ENCODE data around the gene MALL. TPM values are rescaled to one million over a fixed set of nuclear protein-coding genes. Genes with fewer than 3 reads are reported as not detected.

MALL gene
- total and polyA plus RNA-seq, 2 of the 13 experiments (the other 11 are each of a cell fraction or from before 2014, with no cell fraction given): not detected

- TF ChIP-seq PRMT3 (CRISPR knock-in tag; IDR thresholded peaks at IDR 0.05; ENCODE audit: borderline replicate concordance, low read depth) (no peak), MXD3 (CRISPR knock-in tag; IDR thresholded peaks at IDR 0.05) (no peak), CSRNP1 (CRISPR knock-in tag; IDR thresholded peaks at IDR 0.05) (no peak), ZNF510 (CRISPR knock-in tag; IDR thresholded peaks at IDR 0.05; ENCODE audit: low read depth) (no peak), PHF5A (CRISPR knock-in tag; IDR thresholded peaks at IDR 0.05; ENCODE audit: low read depth, unreplicated experiment) (no peak), ZBTB20 (CRISPR knock-in tag; IDR thresholded peaks at IDR 0.05; ENCODE audit: borderline replicate concordance, low read depth) (0 out of 2 replicates have a peak, but pooled peaks have one; percentile 85), ZBED4 (CRISPR knock-in tag; IDR thresholded peaks at IDR 0.05; ENCODE audit: borderline replicate concordance) (no peak), E2F5 (CRISPR knock-in tag; conservative IDR thresholded peaks at IDR 0.05) (no peak), ZHX1 (CRISPR knock-in tag; IDR thresholded peaks at IDR 0.05; ENCODE audit: low read depth) (no peak), GPBP1L1 (CRISPR knock-in tag; IDR thresholded peaks at IDR 0.05) (no peak), FOXP1 (IDR thresholded peaks at IDR 0.05) (no peak), FOXP1 (CRISPR knock-in tag; IDR thresholded peaks at IDR 0.05) (peak; percentile 65; the same call in 1 of the 2 replicates), PLRG1 (conservative IDR thresholded peaks at IDR 0.05) (no peak), TFAP4 (IDR thresholded peaks at IDR 0.05; ENCODE audit: borderline replicate concordance, low read depth) (0 out of 2 replicates have a peak, but pooled peaks have one; percentile 14), LCORL (IDR thresholded peaks at IDR 0.05) (0 out of 2 replicates have a peak, but pooled peaks have one; percentile 25), LCORL (CRISPR knock-in tag; IDR thresholded peaks at IDR 0.05) (no peak), MBD4 (IDR thresholded peaks at IDR 0.05; ENCODE audit: borderline replicate concordance, low read length) (no peak)
These were observed 30.7 kb upstream of the MALL start (continued) for GRCh38 chr2:110146183-110146944.
